NCI-H146 treated with DMSO at 0.1 percent for 48 hours (cell line): ENCODE data around the gene CDC45.

Source experiments
- DNase-seq: peaks from one replicate; lab custom pipeline; 2025; ENCODE audit not compliant: unreplicated experiment; lab: John Stamatoyannopoulos, UW

Gene CDC45

DNA sequence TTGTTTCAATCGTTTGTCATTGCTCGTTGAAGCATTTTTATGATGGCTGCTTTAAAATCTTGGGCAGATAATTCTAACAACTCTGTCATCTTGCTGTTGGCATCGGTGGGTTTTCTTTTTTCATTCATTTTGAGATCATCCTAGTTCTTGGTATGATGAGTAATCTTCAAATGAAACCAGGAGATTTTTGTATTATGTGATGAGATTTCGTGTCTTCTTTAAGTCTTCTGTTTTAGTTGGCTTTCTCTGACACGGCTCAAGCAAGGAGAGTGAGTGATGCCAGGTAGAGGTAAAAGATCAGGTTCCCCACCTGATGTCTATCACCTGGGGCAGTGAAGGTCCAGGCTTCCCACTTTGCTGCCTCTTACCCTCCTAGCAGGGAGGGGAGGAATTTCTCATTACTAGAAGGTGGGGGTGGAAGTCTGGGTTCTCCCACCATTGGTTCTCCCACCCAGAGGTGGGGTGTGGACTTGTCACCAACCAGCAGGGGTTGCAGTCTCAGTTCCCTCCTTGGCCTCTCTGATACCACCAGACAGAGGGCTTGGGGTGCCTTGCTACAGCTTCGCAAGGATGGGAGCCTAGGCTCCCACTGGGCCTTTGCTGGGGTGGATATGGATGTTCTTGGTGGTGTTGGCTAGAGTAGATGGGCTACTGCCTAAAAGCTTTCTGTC lies 12.9 kb downstream of the CDC45 start:
- DNase-seq = no peak

DNA sequence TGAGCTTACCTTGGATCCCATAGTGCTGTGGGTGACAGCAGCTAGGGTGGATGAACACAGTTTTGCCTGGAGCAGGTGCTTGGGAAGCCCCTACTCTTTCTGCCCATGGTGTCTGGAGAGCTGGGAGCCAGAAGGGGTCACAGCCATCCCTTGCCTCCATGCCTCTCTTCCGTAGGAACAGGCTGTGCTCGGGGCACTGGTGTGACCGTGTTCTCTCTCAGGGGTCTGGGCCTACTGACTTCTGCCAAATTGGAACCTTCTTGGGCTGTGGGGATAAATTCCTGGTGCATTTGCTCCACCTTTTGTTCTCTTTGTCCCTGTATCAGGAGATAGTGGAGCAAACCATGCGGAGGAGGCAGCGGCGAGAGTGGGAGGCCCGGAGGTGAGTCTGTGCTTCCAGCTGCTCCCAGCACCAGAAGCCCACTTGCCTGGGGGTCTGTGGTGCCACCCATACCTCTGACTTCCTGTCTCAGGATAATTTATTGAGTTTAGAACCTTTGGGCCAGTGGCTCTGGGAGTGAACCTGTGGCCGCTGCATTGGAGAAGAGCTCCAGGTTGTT lies 14.4 kb downstream of the CDC45 start:
- no peak for DNase-seq

DNA sequence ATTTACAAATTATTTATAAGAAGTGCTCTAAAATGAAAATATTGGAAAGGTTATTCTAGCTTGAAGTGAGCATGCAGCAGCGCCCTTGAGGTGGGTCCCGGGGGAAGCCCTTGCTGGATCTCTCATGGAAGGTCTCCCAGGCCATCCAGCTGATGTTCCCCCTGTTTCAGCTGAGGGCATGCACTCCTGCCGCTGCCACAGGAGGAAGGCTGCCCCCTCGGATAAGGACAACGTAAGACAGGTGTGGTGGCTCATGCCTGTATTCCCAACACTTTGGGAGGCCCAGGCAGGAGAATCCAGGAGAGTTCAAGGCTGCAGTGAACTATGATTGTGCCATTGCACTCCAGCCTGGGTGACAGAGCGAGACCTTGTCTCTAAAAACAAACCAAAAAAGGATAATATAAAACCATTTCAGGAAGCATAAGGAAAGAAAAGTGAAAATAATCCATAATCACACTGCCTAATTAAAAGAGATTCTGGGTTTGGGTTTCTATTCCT lies 15.0 kb downstream of the CDC45 start:
- no peak for DNase-seq

DNA sequence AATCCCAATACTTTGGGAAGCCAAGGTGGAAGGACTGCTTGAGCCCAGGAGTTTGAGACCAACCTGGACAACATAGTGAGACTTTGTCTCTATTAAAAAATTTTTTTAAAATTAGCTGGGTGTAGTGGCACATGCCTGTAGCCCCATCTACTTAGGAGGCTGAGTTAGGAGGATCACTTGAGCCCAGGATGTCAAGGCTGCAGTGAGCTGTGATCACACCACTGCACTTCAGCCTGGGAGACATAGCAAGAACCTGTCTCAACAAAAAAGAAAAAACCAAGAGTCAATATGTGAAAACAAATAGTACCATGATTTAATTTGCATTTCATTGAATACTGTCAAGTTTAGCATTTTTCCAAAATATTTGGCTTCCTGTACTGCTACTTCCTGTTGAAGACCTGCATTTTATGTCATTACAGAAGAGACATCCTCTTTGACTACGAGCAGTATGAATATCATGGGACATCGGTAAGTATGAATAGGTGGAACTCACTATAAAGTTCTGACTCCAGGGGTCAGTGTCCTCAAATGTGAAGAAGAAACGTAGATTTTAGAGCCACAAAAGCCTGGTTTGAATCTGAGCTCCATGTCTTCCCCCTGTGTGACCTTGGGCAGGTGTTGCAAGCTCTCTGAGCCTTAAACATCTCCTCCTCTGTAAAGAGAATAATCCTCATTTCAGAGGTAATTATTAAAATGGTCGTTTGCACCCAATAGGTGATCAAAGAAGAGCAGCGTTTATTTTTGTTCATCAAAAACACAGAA lies 16.0 kb downstream of the CDC45 start:
- DNase-seq = no peak

DNA sequence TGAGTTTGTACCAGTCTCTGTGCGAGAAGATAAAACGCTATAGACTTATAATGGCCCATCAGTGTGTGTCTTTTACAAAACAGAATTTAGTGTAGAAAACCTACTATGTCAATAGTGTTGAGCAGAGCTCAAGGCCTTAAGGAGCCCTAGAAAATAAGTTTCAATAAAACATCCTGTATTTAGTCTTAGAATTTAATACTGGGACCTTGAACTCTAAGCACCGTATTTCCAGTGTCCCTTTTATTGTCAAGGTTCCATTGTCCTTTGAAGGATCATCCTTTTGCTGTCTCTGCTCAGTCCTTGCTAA lies 16.6 kb downstream of the CDC45 start:
- no peak for DNase-seq

GRCh38 chr22:19497245-19497644 lies 17.5 kb downstream of the CDC45 start:
- DNase-seq = no peak

DNA sequence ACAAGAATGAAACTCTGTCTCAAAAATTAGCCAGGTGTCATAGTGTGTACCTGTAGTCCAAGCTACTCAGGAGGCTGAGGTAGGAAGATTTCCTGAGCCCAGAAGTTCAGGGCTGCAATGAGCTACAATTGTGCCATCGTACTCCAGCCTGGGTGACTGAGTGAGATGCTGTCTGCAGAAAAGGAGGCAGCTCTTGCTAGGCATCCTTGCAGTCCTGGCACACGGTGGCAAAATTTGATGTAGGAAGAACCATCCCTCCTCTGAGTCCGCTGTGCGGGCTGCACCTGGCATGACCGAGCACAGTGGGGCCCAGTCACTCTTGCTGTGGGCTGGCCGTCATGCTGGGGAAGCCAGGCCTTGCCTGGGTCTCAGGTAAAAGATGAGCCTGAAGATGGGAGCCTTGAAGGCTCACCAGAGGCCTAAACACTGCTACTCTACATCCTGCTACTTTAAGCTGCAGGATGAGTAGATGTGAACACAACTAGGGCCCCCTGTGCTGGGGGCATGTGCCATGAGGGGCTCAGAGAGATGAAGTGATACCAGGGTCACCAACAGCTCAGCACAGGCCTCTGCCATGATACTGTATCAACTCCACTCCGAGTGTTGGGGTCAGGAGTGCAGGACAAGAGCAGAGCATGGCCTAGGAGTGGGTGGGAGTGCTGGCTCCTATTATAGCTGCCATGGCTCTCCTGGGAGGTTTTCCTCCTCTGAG lies 18.6 kb downstream of the CDC45 start:
- no peak for DNase-seq

- no peak for DNase-seq
These were observed 19.1 kb downstream of the CDC45 start for GRCh38 chr22:19498866-19499190.

DNA sequence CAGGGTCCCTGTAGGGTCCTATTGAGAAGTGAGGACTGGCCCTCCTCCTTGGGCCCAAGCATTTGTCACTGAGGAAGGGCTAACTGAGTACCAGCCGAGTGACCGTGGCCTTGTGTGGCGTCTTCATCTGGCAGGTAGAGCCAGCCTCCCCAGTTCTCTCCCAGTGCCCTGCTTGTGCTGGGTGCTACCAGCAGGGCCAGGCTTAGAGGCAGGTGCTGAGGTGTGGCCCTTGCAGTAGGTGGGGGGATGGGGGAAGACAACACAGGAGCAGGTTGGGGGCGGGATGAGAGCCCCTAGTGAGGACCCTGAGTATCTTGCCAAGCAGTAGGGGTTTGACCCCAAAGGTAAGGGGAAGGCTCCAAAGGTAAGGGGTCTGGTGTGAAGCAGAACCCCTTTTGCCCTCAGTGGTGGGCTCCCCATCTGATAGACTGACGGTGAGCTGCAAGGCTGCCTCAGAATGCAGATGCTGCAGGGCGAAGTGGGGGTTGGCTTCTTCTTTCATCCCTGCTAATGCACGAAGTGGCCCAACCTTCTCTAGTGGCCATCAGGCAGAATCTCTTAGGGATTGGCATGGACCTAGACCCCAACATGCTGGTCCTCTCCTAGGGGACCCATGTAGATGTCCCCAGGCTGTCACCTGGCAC lies 19.6 kb downstream of the CDC45 start:
- no peak for DNase-seq

- DNase-seq = no peak
These were observed 20.1 kb downstream of the CDC45 start for GRCh38 chr22:19499880-19500242.

DNA sequence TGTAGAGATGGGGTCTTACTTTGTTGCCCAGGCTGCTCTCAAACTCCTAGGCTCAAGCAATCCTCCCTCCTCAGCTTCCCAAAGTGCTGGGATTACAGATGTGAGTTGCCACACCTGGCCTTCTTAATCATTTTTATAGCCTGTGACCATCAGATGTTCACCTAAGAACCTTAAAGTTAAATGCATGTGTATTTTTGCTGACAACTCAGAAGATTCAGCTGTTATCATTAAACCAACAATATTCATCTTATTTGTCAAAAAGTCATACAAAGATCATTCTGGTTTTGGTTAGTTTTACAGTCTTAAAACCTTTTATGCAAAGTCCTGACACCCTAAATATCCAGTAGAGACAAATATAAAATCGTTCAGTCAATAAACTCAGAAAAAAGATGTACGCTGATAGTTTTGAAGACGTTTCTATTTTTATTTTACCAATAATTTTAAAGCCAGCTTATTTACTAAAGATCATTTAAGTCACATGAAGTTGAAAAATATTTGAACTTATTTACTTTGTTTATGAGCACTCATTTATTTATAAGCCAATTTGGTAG lies 22.3 kb downstream of the CDC45 start:
- no peak for DNase-seq

DNA sequence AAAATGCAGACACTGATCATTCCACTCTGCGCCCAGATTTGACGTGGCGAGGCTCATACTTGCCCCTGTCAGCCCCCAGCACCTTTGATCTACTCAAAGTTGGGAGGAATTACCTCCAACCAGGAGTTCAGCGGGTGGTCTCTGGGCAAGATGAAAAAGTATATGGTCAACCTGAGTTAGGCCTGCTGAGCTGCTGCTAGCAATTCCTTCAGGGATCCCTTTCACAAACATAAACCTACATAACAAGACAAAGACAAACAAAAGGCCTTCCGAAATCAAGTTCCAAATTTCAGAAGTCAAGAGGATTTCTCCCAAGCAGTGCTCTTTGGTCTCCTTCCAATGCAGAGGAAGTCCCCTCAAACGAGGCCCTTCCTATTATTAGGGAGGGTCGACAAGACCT lies 23.6 kb downstream of the CDC45 start:
- DNase-seq = no peak

DNA sequence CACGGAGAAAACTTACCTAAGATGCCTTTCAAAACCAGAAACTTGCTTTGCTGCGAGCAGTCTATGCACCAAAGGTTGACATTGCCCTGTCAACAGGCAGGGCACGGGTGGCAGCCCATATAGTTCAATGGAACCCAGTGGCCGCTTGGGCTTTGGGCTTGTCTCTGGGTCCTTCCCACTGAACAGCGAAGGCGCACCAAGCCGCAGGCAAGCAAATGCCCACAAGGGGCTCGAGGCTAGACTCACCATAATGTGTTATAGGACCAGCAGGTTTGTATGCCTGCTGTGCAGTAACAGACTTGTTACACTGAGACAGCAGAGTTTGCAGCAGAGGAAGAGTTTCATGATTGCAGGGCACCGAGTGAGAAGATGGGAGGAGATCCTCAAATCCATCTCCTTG lies 24.1 kb downstream of the CDC45 start:
- DNase-seq = no peak

- DNase-seq = no peak
These were observed 25.4 kb downstream of the CDC45 start for GRCh38 chr22:19504900-19505734.

DNA sequence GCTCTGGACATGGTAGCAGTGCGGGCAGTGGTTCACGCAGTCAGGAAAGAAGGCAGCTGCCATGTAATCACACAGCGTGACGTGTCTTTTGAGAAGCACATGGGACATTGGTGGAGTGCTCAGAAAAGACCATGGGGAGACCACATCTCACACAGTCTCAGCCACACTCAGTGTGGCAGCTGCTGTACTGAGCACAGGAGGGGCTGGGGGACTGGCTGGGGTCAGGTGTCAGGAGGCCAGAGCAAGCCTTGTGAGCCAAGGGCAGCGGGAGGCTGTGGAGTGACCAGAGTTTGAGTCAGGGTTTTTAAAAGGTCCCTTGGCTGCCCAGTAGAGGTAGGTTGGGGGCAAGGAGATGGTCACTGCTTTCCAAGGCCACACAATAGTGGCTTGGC lies 26.0 kb downstream of the CDC45 start:
- DNase-seq = no peak

DNA sequence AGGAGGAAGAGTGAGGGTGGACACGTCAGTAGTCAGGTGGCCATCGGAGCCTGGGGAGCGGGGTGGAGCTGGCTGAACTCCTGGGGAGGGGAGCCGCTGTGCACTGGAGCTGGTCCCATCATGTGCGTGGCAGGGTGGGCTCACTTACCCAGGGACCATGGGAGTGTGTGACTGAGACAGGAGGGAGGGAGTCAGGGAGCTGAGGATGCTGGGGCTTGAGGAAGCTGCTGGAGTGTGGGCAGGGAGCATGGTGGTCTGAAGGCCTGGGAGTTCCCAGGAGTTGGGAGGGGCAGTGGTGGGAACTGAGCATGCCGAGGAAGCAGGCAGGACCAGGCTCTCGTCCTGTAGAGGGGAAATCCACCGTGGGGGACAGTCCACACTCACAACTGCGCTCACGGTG lies 26.5 kb downstream of the CDC45 start:
- DNase-seq = no peak

DNA sequence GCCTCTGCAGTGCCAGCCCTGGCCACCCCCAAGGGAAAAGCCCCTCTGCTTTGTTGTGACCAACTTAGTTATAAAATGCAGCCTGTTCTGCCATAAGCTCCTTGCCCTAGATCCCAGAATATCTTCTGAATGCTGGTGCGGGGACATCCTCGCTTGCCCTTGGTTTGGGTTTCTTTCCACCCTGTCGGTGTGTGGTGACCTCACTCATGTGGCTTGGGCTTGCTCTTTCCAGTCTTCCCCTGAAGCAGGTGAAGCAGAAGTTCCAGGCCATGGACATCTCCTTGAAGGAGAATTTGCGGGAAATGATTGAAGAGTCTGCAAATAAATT lies 27.8 kb downstream of the CDC45 start:
- DNase-seq = no peak

GRCh38 chr22:19508024-19508776 lies 28.5 kb downstream of the CDC45 start:
- no peak for DNase-seq

DNA sequence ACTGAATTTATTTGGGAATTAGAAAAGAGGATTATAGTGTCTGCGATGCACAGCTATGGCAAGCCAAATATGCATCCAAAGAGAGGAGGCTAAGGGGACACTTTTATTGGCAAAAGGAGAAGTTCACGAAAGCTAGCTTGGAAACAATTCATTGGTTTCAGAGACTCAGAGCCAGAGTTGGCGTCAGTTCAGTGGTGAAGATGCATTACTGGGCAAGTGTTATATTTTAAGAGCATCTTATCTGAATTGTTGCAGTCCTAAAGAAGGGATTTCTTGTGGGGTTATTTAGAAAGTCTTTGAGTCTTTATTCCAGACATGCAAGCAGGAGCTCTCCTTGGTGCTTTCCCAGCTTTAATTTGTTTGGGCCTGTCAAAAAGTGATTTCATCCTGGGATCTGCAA lies 29.5 kb downstream of the CDC45 start:
- no peak for DNase-seq

- no peak for DNase-seq
These were observed 30.2 kb downstream of the CDC45 start for GRCh38 chr22:19509923-19510322.
